OCI-LY3 (cell line): ENCODE data around the gene SORBS1.

Experiments used
- H2AFZ ChIP-seq: fragments of 200-600, 300-600 bp; shearing (Covaris generic); 2 replicates; pipeline ENCODE4 v1.6.0; 2014; ENCODE audit warnings: antibody characterized with exemption, low read depth, low read length
- H3K27ac ChIP-seq: fragments of 200-600, 300-600 bp; sonication (generic); 2 replicates; pipeline ENCODE4 v1.5.1; 2014; ENCODE audit warnings: mild to moderate bottlenecking, low read length, moderate library complexity, mixed read lengths
- H3K27me3 ChIP-seq: fragments of 200-600, 300-600 bp; sonication (generic); 2 replicates; pipeline ENCODE4 v1.6.1; 2014; ENCODE audit warnings: low read depth, low read length, mixed read lengths
- H3K36me3 ChIP-seq: fragments of 200-600, 300-600 bp; sonication (generic); replicated peaks from 2 replicates; pipeline ENCODE3; 2014; ENCODE audit warnings: low read depth, low read length, mixed read lengths
- H3K4me1 ChIP-seq: fragments of 300-600, 200-600 bp; sonication (generic); 2 replicates; pipeline ENCODE4 v1.6.1; 2014; ENCODE audit warnings: low read length, mixed read lengths
- H3K4me2 ChIP-seq: fragments of 200-600, 300-600 bp; sonication (generic); 2 replicates; pipeline ENCODE4 v1.6.1; 2014; ENCODE audit warnings: low read length, mixed read lengths
- H3K4me3 ChIP-seq: fragments of 300-600, 200-600 bp; sonication (generic); 2 replicates; pipeline ENCODE4 v1.5.1; 2014; ENCODE audit warnings: antibody characterized with exemption, mild to moderate bottlenecking, low read length, moderate library complexity
- H3K79me2 ChIP-seq: fragments of 300-600, 200-600 bp; shearing (Covaris generic); 2 replicates; pipeline ENCODE4 v1.6.1; 2014; ENCODE audit warnings: mild to moderate bottlenecking, low read length, mixed read lengths
- H3K9ac ChIP-seq: fragments of 300-600, 200-600 bp; shearing (Covaris generic); 2 replicates; pipeline ENCODE4 v1.6.0; 2014; ENCODE audit warnings: mild to moderate bottlenecking, low read length, moderate library complexity
- H3K9me3 ChIP-seq: fragments of 200-600, 300-600 bp; shearing (Covaris generic); 2 replicates; pipeline ENCODE4 v1.6.1; 2014; ENCODE audit warnings: low read length, mixed read lengths; ENCODE audit not compliant: insufficient read depth
- H4K20me1 ChIP-seq: fragments of 200-600, 300-600 bp; sonication (generic); 2 replicates; pipeline ENCODE4 v1.6.1; 2016; ENCODE audit warnings: low read length, mixed read lengths; ENCODE audit not compliant: insufficient read depth
- CTCF ChIP-seq: fragments of 200-600, 300-600 bp; sonication (generic); IDR thresholded peaks from 2 replicates; pipeline ENCODE4 v1.5.1; 2014; ENCODE audit warnings: antibody characterized with exemption, low read length, low read depth
- EZH2phosphoT487 ChIP-seq: fragments of 200-600 bp; shearing (Covaris generic); IDR thresholded peaks from 2 replicates; pipeline ENCODE4 v1.6.1; 2018; ENCODE audit warnings: antibody characterized with exemption, mixed run types, low read depth

Gene SORBS1

GRCh38 chr10:95360122-95360714 is 201.0 kb downstream of the SORBS1 start:
- no peak overlapping the region for H2AFZ ChIP-seq

GRCh38 chr10:95359466-95359865 is 201.7 kb downstream of the SORBS1 start:
- no peaks in the 10 kb centered on the region for H3K9me3 ChIP-seq
- no peak overlapping the region for H3K27ac ChIP-seq
- H3K4me2 ChIP-seq: no peak overlapping the region
- H3K79me2 ChIP-seq: no peaks in the 10 kb centered on the region
- H3K36me3 ChIP-seq: no peaks in the 10 kb centered on the region
- no peaks in the 10 kb centered on the region for H4K20me1 ChIP-seq
- H2AFZ ChIP-seq: no peak overlapping the region
- H3K4me1 ChIP-seq: no peaks in the 10 kb centered on the region
- H3K9ac ChIP-seq: no peak overlapping the region
- no peak for TF ChIP-seq CTCF
- TF ChIP-seq EZH2phosphoT487: no peak
- H3K4me3 ChIP-seq: no peak overlapping the region
- H3K27me3 ChIP-seq: peaks cover 18% of the 10 kb centered on the region

More at GRCh38 chr10:95360122-95360714, 201.0 kb downstream of the SORBS1 start:
- Histone ChIP-seq H3K27ac (no peak overlapping the region), H3K79me2 (no peaks in the 10 kb centered on the region), H3K27me3 (peaks cover 20% of the 10 kb centered on the region), H3K9me3 (no peaks in the 10 kb centered on the region), H3K9ac (no peak overlapping the region), H4K20me1 (no peaks in the 10 kb centered on the region), H3K4me3 (no peak overlapping the region), H3K4me1 (no peaks in the 10 kb centered on the region), H3K36me3 (no peaks in the 10 kb centered on the region), H3K4me2 (no peak overlapping the region)
- TF ChIP-seq EZH2phosphoT487 (no peak), CTCF (no peak)

- no peaks in the 10 kb centered on the region for H4K20me1 ChIP-seq
- H3K27ac ChIP-seq: no peak overlapping the region
- no peak overlapping the region for H3K4me2 ChIP-seq
- peaks cover 7% of the 10 kb centered on the region; the same call in 1 of the 2 replicates for H3K27me3 ChIP-seq
- H2AFZ ChIP-seq: no peak overlapping the region
- no peaks in the 10 kb centered on the region for H3K9me3 ChIP-seq
- H3K9ac ChIP-seq: no peak overlapping the region
- no peaks in the 10 kb centered on the region for H3K36me3 ChIP-seq
- no peaks in the 10 kb centered on the region for H3K79me2 ChIP-seq
- H3K4me3 ChIP-seq: no peak overlapping the region
- no peaks in the 10 kb centered on the region for H3K4me1 ChIP-seq
- TF ChIP-seq CTCF: no peak
- TF ChIP-seq EZH2phosphoT487: no peak
Measured at GRCh38 chr10:95356190-95356955, 204.8 kb downstream of the SORBS1 start.

GRCh38 chr10:95355301-95355700 is 205.9 kb downstream of the SORBS1 start:
- Histone ChIP-seq H4K20me1 (no peaks in the 10 kb centered on the region), H2AFZ (no peak overlapping the region), H3K36me3 (no peaks in the 10 kb centered on the region), H3K9ac (no peak overlapping the region), H3K79me2 (no peaks in the 10 kb centered on the region), H3K4me2 (no peak overlapping the region), H3K27me3 (peaks cover 7% of the 10 kb centered on the region; the same call in 1 of the 2 replicates), H3K27ac (no peak overlapping the region), H3K4me3 (no peak overlapping the region), H3K9me3 (no peaks in the 10 kb centered on the region), H3K4me1 (no peaks in the 10 kb centered on the region)
- no peak for TF ChIP-seq EZH2phosphoT487
- TF ChIP-seq CTCF: no peak
